Panc1 (cell line): ENCODE data around the gene SSX1. TPM values are rescaled to one million over a fixed set of nuclear protein-coding genes. Genes with fewer than 3 reads are reported as not detected.
"Not testable (repeated sequence)": the region's sequence is repeated elsewhere in the genome, so short reads cannot be mapped to it uniquely, and the experiment has no call there.

ENCODE experiments used
- ATAC-seq: fragments of 200-7000 bp; cut with Tn5 transposase; 2 replicates; pipeline ENCODE4 v1.9.1; 2020; ENCODE audit warnings: mild to moderate bottlenecking, moderate library complexity
- BruUV-seq: library from RNA; stranded (reverse); fragments of 400-500 nt; replicated peaks from 2 replicates; lab custom pipeline; 2021; lab: Mats Ljungman, UMichigan
- CTCF ChIA-PET: fragments of 300-600 bp; sonication (Branson Sonifier 250); formaldehyde crosslinking; loops from one replicate; lab custom pipeline; 2022; ENCODE audit warnings: antibody characterized with exemption; lab: Charles Lee
- POLR2A ChIA-PET: fragments of 300-600 bp; sonication (Branson Sonifier 250); formaldehyde crosslinking; loops from one replicate; lab custom pipeline; 2022; ENCODE audit warnings: antibody characterized with exemption; lab: Charles Lee
- DNase-seq: peaks from one replicate; pipeline ENCODE4 v3.0.0-alpha.2; 2010; ENCODE audit warnings: low read depth, low spot score
- H3K27ac ChIP-seq: 2 replicates; pipeline ENCODE4 v1.5.1; 2011; ENCODE audit warnings: mild to moderate bottlenecking, low read length, inconsistent platforms
- H3K27me3 ChIP-seq: fragments of 200-500 bp; sonication (Bioruptor generic); 2 replicates; pipeline ENCODE4 v1.6.0; 2014; ENCODE audit warnings: low read length, inconsistent platforms; ENCODE audit not compliant: control insufficient read depth, insufficient read depth
- H3K36me3 ChIP-seq: fragments of 200-500 bp; sonication (Bioruptor generic); 2 replicates; pipeline ENCODE4 v1.5.1; 2014; ENCODE audit warnings: inconsistent platforms, mild to moderate bottlenecking, low read length, moderate library complexity; ENCODE audit not compliant: control insufficient read depth, insufficient read depth
- H3K4me1 ChIP-seq: 2 replicates; pipeline ENCODE4 v1.5.1; 2011; ENCODE audit warnings: inconsistent platforms, mild to moderate bottlenecking, low read length, moderate library complexity; ENCODE audit not compliant: control insufficient read depth, insufficient read depth
- H3K4me3 ChIP-seq, 2 experiments: 2 replicates each; pipeline ENCODE4 v1.5.1; 2011 to 2012; ENCODE audit warnings: low read depth in 2 of 2, low read length in 2 of 2, mild to moderate bottlenecking in 2 of 2, inconsistent platforms in 1 of 2, moderate library complexity in 1 of 2
- H3K9me3 ChIP-seq: fragments of 200-500 bp; sonication (Bioruptor generic); 2 replicates; pipeline ENCODE4 v1.5.1; 2014; ENCODE audit warnings: low read depth, mild to moderate bottlenecking, inconsistent platforms, low read length, moderate library complexity; ENCODE audit not compliant: control insufficient read depth, insufficient read depth
- CTCF ChIP-seq: fragments of 450-650 bp; IDR thresholded peaks from 2 replicates; pipeline ENCODE4 v1.5.1; 2017; ENCODE audit warnings: mild to moderate bottlenecking
- POLR2AphosphoS5 ChIP-seq: IDR thresholded peaks from 2 replicates; pipeline ENCODE4 v1.6.1; 2012; ENCODE audit warnings: mild to moderate bottlenecking, low read depth, low read length, moderate library complexity
- SIN3A ChIP-seq: IDR thresholded peaks from 2 replicates; pipeline ENCODE4 v1.6.1; 2012; ENCODE audit warnings: low read depth, mild to moderate bottlenecking, low read length, moderate library complexity, borderline replicate concordance; ENCODE audit not compliant: insufficient read depth
- TCF7L2 ChIP-seq: IDR thresholded peaks from 2 replicates; pipeline ENCODE4 v1.6.1; 2011; ENCODE audit warnings: mild to moderate bottlenecking, low read depth, low read length, inconsistent platforms
- in situ Hi-C: cut with HindIII; loops from 2 replicates; pipeline ENCODE4 v1.10.0; 2016; ENCODE audit warnings: low sequenced_read_pairs, low pct_unique_long_range_greater_than_20kb
- intact Hi-C: fragments of 100-400 bp; cut with micrococcal nuclease; formaldehyde crosslinking; loops from one replicate; pipeline ENCODE4 v1.10.0; 2022; ENCODE audit not compliant: unreplicated experiment
- total RNA-seq: library from RNA; stranded (reverse); gene quantifications from one replicate; pipeline ENCODE4 v1.2.1, GENCODE V29; 2021; ENCODE audit not compliant: unreplicated experiment
- TF ChIP-seq, protein P1 (sequence below), 2 experiments: IDR thresholded peaks; 2 replicates each; pipeline ENCODE4 v1.6.1; 2011 to 2012; ENCODE audit warnings: low read depth in 2 of 2, control low read depth in 1 of 2, low read length in 1 of 2, mild to moderate bottlenecking in 1 of 2, moderate library complexity in 1 of 2; ENCODE audit not compliant: insufficient read depth in 1 of 2

SSX1 gene
- total RNA-seq, 1 experiment from 2014 or later: 0.13 TPM

DNA sequence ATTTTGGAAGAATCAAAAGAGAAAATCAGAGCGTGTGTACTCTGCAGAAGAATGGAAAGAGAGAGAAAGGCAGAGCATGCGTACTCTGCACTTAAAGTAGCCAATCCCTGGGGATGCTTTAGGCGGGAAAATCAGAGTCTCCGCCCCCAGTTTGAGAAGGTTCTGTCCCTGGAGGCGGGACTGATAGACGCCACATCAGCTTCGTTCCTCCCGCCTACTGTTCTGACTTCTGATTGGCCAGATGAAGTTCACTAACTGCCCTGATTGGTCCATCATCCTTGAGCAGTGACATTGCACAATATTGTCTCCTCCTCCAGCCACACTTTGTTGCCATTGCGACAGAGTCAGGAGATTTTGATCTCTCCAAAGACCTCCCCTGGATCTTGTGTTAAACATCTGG, 23.8 kb downstream of the SSX1 start:
- in situ Hi-C loops (no loop called here), intact Hi-C loops (no loop called here)
- no TSS peak for BruUV-seq
- Histone ChIP-seq H3K4me1 (no peaks in the 10 kb centered on the region), H3K36me3 (no peaks in the 10 kb centered on the region), H3K4me3 (no peak overlapping the region), H3K9me3 (no peaks in the 10 kb centered on the region), H3K27ac (no peak overlapping the region), H3K27me3 (no peaks in the 10 kb centered on the region)
- CTCF ChIA-PET: no interaction called here
- POLR2A ChIA-PET: no interaction called here
- no peak for DNase-seq
- no peak for ATAC-seq
- TF ChIP-seq POLR2AphosphoS5 (no peak), SIN3A (no peak), TCF7L2 (no peak), CTCF (no peak)
- TF ChIP-seq, protein P1, sequence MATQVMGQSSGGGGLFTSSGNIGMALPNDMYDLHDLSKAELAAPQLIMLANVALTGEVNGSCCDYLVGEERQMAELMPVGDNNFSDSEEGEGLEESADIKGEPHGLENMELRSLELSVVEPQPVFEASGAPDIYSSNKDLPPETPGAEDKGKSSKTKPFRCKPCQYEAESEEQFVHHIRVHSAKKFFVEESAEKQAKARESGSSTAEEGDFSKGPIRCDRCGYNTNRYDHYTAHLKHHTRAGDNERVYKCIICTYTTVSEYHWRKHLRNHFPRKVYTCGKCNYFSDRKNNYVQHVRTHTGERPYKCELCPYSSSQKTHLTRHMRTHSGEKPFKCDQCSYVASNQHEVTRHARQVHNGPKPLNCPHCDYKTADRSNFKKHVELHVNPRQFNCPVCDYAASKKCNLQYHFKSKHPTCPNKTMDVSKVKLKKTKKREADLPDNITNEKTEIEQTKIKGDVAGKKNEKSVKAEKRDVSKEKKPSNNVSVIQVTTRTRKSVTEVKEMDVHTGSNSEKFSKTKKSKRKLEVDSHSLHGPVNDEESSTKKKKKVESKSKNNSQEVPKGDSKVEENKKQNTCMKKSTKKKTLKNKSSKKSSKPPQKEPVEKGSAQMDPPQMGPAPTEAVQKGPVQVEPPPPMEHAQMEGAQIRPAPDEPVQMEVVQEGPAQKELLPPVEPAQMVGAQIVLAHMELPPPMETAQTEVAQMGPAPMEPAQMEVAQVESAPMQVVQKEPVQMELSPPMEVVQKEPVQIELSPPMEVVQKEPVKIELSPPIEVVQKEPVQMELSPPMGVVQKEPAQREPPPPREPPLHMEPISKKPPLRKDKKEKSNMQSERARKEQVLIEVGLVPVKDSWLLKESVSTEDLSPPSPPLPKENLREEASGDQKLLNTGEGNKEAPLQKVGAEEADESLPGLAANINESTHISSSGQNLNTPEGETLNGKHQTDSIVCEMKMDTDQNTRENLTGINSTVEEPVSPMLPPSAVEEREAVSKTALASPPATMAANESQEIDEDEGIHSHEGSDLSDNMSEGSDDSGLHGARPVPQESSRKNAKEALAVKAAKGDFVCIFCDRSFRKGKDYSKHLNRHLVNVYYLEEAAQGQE (IDR thresholded peaks at IDR 0.05; ENCODE audit: insufficient read depth in 1 of 2, low read depth in 2 of 2, low read length in 1 of 2): no peak

DNA sequence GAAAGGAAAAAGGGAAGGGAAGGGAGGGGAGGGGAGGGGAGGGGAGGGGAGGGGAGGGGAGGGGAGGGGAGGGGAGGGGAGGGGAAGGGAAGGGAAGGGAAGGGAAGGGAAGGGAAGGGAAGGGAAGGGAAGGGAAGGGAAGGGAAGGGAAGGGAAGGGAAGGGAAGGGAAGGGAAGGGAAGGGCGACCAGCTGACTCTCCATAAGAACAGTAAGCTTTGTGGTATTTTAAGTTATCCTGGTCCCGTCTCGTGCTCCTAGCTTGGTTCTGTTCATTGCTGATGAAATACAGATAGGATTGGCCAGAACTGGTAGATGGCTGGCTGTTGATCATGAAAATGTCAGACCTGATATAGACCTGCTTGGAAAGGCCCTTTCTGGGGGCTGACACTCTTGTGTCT, 25.5 kb downstream of the SSX1 start:
- in situ Hi-C loops, H3K4me3 ChIP-seq, DNase-seq, H3K36me3 ChIP-seq, CTCF ChIA-PET, ATAC-seq, H3K9me3 ChIP-seq, H3K27me3 ChIP-seq, POLR2A ChIA-PET, intact Hi-C loops, H3K4me1 ChIP-seq, H3K27ac ChIP-seq, BruUV-seq: not testable (repeated sequence)

- CTCF ChIA-PET: no interaction called here
- TF ChIP-seq POLR2AphosphoS5 (no peak), TCF7L2 (no peak), SIN3A (no peak)
- Histone ChIP-seq H3K27ac (no peak overlapping the region), H3K27me3 (no peaks in the 10 kb centered on the region), H3K9me3 (no peaks in the 10 kb centered on the region), H3K36me3 (no peaks in the 10 kb centered on the region), H3K4me3 (no peak overlapping the region), H3K4me1 (no peaks in the 10 kb centered on the region)
- no peak for DNase-seq
- in situ Hi-C loops: no loop called here
- no TSS peak for BruUV-seq
- intact Hi-C loops: no loop called here
- POLR2A ChIA-PET: no interaction called here
- no peak for ATAC-seq
Measured at GRCh38 chrX:48306175-48306574, 51.0 kb downstream of the SSX1 start.

- H3K9me3 ChIP-seq, BruUV-seq, DNase-seq, H3K27ac ChIP-seq, H3K27me3 ChIP-seq, in situ Hi-C loops, CTCF ChIA-PET, H3K4me1 ChIP-seq, intact Hi-C loops, H3K4me3 ChIP-seq, POLR2A ChIA-PET, H3K36me3 ChIP-seq, ATAC-seq: not testable (repeated sequence)
Measured at GRCh38 chrX:48313996-48314395, 58.8 kb downstream of the SSX1 start.
